ENCODE measurements around the gene ZBTB24.

Gene ZBTB24

DNA sequence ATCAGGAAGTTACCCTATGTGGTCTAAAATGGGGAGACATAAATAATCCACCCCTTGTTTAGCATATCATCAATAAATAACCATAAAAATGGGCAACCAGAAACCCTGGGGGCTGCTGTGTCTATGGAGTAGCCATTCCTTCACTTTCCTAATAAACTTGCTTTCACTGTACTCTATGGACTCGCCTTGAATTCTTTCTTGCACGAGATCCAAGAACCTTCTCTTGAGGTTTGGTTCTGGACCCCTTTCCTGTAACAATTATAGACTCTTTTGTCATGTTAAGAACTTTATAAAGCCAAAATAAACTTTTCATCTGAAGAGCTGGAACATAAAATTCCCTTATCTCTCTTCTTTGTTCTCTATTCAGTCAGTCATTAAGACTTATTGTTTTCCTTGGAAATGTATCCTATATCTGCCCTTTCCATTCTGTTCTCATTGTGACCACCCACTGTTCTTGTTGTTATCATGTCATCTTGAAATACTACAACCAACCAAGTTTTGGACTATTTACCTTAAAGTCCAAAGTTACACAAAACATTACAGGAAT is 29.3 kb upstream of the ZBTB24 start:
- H3K9ac ChIP-seq (ENCODE audit: low read length), result no peak overlapping the region
- H3K27me3 ChIP-seq (ENCODE audit: control insufficient read depth, insufficient read depth, low read length), result no peaks in the 10 kb centered on the region
- H3K36me3 ChIP-seq (ENCODE audit: control insufficient read depth, insufficient read depth, low read length), result no peaks in the 10 kb centered on the region
- no peaks in the 10 kb centered on the region for H3K9me3 ChIP-seq (ENCODE audit: control insufficient read depth, low read length)
- H3K4me3 ChIP-seq (ENCODE audit: low read length), result no peak overlapping the region
- H3K4me1 ChIP-seq (ENCODE audit: control insufficient read depth, insufficient read depth, low read length), result no peaks in the 10 kb centered on the region

DNA sequence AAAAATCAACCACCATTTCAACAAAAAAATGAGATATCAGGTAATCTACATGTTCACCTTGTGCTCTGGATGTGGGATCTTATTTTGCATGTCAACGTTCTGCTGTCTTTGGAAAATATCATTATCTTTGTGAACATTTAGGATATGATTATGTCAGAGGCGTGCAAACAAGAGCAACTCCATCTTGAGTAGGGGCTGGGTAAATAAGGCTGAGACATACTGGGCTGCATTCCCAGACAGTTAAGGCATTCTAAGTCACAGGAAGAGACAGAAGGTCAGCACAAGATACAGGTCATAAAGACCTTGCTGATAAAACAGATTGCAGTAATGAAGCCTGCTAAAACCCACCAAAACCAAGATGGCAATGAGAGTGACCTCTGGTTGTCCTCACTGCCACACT is 28.8 kb upstream of the ZBTB24 start:
- Histone ChIP-seq H3K27me3 (ENCODE audit: control insufficient read depth, insufficient read depth, low read length) (no peaks in the 10 kb centered on the region), H3K4me1 (ENCODE audit: control insufficient read depth, insufficient read depth, low read length) (no peaks in the 10 kb centered on the region), H3K9ac (ENCODE audit: low read length) (no peak overlapping the region), H3K9me3 (ENCODE audit: control insufficient read depth, low read length) (no peaks in the 10 kb centered on the region), H3K36me3 (ENCODE audit: control insufficient read depth, insufficient read depth, low read length) (no peaks in the 10 kb centered on the region), H3K4me3 (ENCODE audit: low read length) (no peak overlapping the region)

DNA sequence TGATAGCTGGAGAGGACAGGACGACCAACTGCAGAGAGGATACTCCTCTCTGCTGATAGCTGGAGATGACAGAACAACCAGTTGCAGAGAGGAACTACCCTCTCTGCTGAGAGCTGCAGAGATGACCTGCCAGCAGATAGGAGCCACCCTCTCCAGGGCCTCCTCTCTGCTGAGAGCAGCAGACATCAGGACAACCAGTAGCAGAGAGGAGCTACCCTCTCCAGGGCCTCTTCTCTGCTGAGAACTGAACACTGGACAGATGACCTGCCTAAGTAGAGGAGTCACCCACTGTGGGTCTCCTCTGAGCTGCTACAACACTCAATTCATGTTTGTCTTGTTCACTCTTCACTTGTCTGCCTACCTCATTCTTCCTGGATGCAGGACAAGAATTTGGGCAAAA is 27.3 kb upstream of the ZBTB24 start:
- H3K9me3 ChIP-seq (ENCODE audit: control insufficient read depth, low read length), result no peaks in the 10 kb centered on the region
- H3K36me3 ChIP-seq (ENCODE audit: control insufficient read depth, insufficient read depth, low read length), result no peaks in the 10 kb centered on the region
- no peak overlapping the region for H3K4me3 ChIP-seq (ENCODE audit: low read length)
- no peak overlapping the region for H3K9ac ChIP-seq (ENCODE audit: low read length)
- H3K4me1 ChIP-seq (ENCODE audit: control insufficient read depth, insufficient read depth, low read length), result no peaks in the 10 kb centered on the region
- H3K27me3 ChIP-seq (ENCODE audit: control insufficient read depth, insufficient read depth, low read length), result no peaks in the 10 kb centered on the region

DNA sequence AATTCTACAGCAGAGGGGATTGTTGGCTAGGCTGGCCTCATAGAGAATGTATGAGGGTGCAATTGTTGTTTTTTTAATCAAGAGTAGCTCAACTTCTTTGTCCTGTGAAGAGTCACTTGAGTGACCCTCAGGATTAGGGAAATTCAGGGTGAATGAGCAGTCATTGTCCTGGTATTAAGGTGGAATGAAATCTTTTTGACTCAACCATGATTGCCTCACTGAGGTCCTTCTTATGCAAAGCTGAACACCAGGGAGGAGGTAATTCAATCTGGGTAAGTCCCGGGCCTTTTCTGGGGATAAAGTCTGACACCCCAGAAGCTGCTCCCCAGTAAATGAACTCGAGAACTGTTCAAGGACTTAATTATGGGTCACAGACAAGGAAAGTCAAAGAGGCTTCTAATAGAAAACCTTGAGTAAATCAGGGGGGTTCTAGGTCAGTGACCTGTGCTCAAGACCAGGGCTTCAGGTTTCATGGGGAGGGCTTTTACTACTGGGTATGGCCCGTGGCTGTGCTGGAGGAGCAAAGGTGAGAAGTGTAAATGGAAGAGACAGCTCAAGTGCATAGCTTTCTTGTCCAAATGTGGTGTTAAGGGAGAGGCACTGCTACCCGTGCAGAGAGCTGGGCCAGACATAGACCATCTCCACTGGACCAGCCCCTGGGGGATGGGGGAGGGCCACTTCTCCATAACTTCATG is 25.3 kb upstream of the ZBTB24 start:
- Histone ChIP-seq H3K4me1 (ENCODE audit: control insufficient read depth, insufficient read depth, low read length) (no peaks in the 10 kb centered on the region), H3K4me3 (ENCODE audit: low read length) (no peak overlapping the region), H3K9me3 (ENCODE audit: control insufficient read depth, low read length) (no peaks in the 10 kb centered on the region), H3K27me3 (ENCODE audit: control insufficient read depth, insufficient read depth, low read length) (no peaks in the 10 kb centered on the region), H3K9ac (ENCODE audit: low read length) (no peak overlapping the region), H3K36me3 (ENCODE audit: control insufficient read depth, insufficient read depth, low read length) (no peaks in the 10 kb centered on the region)

DNA sequence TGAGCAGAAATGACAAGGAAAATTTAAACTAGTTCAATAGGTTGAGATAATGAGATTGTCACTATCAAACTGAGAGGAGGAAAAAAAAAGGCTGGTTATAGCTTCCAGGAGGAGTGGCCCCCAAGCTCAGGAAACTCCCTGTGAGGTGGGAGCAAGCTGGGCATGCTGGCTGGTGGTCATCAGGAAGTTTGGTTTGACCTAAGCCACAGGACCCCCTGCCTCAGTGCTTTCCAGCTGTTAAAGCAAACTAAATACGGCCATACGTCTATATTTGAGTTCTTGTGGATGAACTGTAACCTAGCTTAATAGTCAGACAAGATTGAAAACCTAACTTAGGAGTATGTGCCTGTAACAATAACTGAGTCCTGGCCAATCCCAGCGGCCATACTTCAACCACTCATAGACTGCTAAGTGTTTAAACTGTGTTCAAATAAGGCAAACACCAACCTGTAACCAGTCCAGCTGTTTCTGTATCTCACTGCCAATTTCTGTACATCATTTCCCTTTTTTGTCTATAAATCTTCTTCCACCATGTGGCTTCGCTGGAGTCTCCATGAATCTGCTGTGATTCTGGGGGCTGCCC is 24.6 kb upstream of the ZBTB24 start:
- Histone ChIP-seq H3K4me3 (ENCODE audit: low read length) (no peak overlapping the region), H3K4me1 (ENCODE audit: control insufficient read depth, insufficient read depth, low read length) (no peaks in the 10 kb centered on the region), H3K9me3 (ENCODE audit: control insufficient read depth, low read length) (no peaks in the 10 kb centered on the region), H3K9ac (ENCODE audit: low read length) (no peak overlapping the region), H3K36me3 (ENCODE audit: control insufficient read depth, insufficient read depth, low read length) (no peaks in the 10 kb centered on the region), H3K27me3 (ENCODE audit: control insufficient read depth, insufficient read depth, low read length) (no peaks in the 10 kb centered on the region)

DNA sequence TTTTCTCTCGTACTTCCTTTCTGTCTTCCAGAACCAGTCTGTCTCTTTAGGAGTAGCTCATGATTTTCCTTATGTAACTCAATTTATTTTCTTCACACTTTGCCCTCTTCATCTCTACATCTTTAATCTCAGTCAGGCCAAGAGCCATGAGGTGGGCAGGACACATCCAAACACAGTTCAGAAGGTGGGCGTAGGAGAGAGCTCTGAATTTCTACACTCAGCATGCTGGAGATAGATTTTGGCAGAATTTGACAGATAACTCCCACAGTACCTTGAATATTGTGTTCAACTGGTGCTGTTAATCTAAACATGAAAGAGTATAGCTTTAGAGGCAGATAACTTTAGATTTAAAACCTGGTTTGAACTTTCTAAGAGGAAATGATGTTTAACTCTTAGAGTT is 23.8 kb upstream of the ZBTB24 start:
- Histone ChIP-seq H3K9me3 (ENCODE audit: control insufficient read depth, low read length) (no peaks in the 10 kb centered on the region), H3K9ac (ENCODE audit: low read length) (no peak overlapping the region)

DNA sequence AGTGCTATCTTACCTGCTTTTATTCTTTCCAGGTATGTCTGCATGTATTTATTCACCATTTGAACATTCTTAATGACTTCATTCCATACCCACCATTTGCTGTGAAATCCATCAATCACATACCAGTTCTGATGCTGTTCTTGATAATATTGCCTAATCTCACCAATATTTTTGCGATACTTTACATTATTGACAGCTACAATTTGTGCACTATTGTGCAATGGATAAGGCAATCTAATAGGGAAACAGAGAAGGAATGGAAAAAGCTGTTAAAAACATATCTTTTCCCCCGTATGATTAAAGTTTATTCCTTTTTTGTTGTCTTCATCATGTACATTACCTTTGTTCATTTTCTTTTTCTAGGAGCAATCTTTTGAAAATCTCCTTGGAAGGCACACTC is 23.3 kb upstream of the ZBTB24 start:
- Histone ChIP-seq H3K4me1 (ENCODE audit: control insufficient read depth, insufficient read depth, low read length) (no peaks in the 10 kb centered on the region), H3K9ac (ENCODE audit: low read length) (no peak overlapping the region), H3K27me3 (ENCODE audit: control insufficient read depth, insufficient read depth, low read length) (no peaks in the 10 kb centered on the region), H3K36me3 (ENCODE audit: control insufficient read depth, insufficient read depth, low read length) (no peaks in the 10 kb centered on the region), H3K4me3 (ENCODE audit: low read length) (no peak overlapping the region), H3K9me3 (ENCODE audit: control insufficient read depth, low read length) (no peaks in the 10 kb centered on the region)

More for the DNA sequence above, 23.8 kb upstream of the ZBTB24 start:
- H3K4me1 ChIP-seq (ENCODE audit: control insufficient read depth, insufficient read depth, low read length), result no peaks in the 10 kb centered on the region
- H3K36me3 ChIP-seq (ENCODE audit: control insufficient read depth, insufficient read depth, low read length), result no peaks in the 10 kb centered on the region
- no peak overlapping the region for H3K4me3 ChIP-seq (ENCODE audit: low read length)
- no peaks in the 10 kb centered on the region for H3K27me3 ChIP-seq (ENCODE audit: control insufficient read depth, insufficient read depth, low read length)

DNA sequence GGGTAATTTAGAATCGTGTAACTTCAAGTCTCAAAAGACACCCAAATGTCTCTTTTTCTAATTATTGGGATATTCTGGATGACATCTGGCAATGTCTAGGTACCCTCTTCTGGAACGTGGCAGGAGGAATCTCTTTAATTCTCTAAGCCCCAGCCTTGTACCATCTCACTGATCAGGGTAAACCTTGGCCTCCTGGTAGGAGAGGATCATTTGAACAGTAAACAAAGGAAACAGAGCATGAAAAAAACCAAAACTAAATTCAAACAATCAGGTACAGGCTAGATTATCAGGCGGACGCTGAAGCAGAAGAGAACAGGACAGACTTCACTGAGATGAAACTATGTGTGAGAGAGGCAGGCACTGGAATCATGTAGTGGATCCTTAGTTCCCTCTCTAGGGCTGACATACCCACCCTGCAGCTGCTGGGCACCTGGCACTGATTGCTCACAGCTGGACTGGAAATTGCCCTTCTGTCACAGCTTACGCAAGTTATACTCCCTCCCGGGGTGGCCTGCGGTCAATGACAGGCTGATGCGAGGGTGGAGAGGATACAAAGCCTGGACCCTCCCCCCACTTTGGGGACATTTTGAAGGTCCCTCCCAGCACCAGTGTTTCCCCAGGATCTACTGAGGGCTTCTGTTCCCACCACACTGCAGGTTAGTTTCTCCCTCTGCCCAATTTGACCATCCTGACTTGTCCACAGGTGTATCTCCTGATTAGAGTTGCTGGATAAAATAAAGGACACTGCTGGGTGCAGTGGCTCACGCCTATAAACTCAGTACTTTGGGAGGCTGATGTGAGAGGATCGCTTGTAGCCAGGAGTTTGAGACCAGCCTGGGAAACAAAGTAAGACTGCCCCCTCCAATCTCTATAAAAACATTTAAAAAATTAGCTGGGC is 20.6 kb upstream of the ZBTB24 start:
- no peaks in the 10 kb centered on the region for H3K9me3 ChIP-seq (ENCODE audit: control insufficient read depth, low read length)
- no peak overlapping the region for H3K4me3 ChIP-seq (ENCODE audit: low read length)
- H3K9ac ChIP-seq (ENCODE audit: low read length), result no peak overlapping the region
- no peaks in the 10 kb centered on the region for H3K27me3 ChIP-seq (ENCODE audit: control insufficient read depth, insufficient read depth, low read length)
- H3K36me3 ChIP-seq (ENCODE audit: control insufficient read depth, insufficient read depth, low read length), result no peaks in the 10 kb centered on the region
- H3K4me1 ChIP-seq (ENCODE audit: control insufficient read depth, insufficient read depth, low read length), result no peaks in the 10 kb centered on the region

DNA sequence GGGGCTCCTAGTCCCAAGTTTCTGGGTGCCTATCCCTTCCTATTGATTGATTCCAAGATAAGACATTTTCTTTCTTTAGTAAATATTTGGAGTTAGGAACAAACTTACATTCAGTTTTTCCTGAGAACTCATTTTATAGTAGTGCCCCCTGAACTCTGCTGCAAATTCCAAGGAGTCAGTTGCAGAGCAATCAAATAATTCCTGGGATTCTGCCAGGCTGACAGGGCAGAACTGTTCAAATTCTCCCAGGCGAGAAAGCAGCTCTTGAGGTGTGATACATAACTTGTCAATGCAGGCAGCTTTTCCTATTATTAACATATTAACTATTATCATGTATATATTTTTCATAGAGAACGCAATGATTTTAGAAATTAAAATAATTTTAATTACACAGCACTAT is 15.9 kb upstream of the ZBTB24 start:
- Histone ChIP-seq H3K4me1 (ENCODE audit: control insufficient read depth, insufficient read depth, low read length) (no peaks in the 10 kb centered on the region), H3K4me3 (ENCODE audit: low read length) (no peak overlapping the region), H3K9me3 (ENCODE audit: control insufficient read depth, low read length) (no peaks in the 10 kb centered on the region), H3K9ac (ENCODE audit: low read length) (no peak overlapping the region), H3K36me3 (ENCODE audit: control insufficient read depth, insufficient read depth, low read length) (no peaks in the 10 kb centered on the region), H3K27me3 (ENCODE audit: control insufficient read depth, insufficient read depth, low read length) (no peaks in the 10 kb centered on the region)

DNA sequence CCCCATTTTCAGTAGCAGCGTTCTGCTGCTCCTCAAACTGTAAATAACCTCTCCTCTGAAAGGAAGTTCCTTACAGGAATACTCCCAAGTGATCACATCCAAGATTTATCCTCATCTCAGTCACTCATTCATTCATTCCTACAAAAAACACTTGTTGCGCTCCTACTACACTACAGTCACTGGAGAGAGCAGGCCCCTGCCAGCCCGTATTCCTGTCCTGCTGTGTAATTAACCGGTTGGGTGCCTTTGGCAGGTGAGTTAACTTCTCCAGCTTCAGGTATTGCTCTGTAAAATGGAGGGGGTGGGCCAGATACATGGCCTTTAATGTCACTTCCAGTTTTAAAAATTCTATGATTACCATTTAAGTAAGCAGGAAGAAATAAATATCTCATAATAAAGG is 15.0 kb upstream of the ZBTB24 start:
- H3K4me1 ChIP-seq (ENCODE audit: control insufficient read depth, insufficient read depth, low read length), result no peaks in the 10 kb centered on the region
- H3K9me3 ChIP-seq (ENCODE audit: control insufficient read depth, low read length), result no peaks in the 10 kb centered on the region
- no peaks in the 10 kb centered on the region for H3K27me3 ChIP-seq (ENCODE audit: control insufficient read depth, insufficient read depth, low read length)
- H3K36me3 ChIP-seq (ENCODE audit: control insufficient read depth, insufficient read depth, low read length), result no peaks in the 10 kb centered on the region
- H3K9ac ChIP-seq (ENCODE audit: low read length), result no peak overlapping the region
- no peak overlapping the region for H3K4me3 ChIP-seq (ENCODE audit: low read length)

DNA sequence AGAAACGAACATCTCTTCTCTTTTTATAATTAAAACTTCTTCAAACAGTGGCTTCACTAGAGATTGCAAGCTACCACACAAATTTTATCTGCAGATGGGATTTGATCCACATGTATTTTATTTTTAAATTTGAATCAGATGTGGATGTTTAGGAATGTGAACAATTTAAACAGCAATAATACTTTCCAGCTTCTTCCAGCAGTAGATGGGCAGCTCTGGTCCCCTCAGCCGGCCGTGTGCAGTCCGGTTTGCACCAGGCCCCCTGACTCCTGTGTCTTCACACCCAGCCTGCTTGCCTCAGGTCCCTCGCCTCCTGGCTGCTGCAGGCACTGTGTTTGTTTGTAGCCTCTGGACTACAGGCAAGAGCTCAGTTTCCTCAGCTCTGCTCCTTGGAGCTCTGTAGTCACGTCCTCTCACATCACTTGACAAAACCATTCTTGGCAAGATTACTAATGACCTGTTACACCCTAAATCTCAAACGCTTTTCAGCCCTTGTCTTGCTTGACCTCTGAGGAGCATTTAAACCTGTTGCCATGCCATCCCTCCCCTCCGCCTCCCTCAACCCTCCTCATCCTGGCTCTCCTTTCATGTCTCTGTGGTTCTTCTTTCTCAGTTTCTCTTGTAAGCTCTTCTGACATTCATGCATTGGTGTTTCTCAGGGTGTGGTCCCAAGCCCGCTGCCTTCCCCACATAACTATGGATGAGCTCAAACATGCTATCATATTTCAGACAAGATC is 13.2 kb upstream of the ZBTB24 start:
- Histone ChIP-seq H3K36me3 (ENCODE audit: control insufficient read depth, insufficient read depth, low read length) (no peaks in the 10 kb centered on the region), H3K27me3 (ENCODE audit: control insufficient read depth, insufficient read depth, low read length) (no peaks in the 10 kb centered on the region), H3K9me3 (ENCODE audit: control insufficient read depth, low read length) (no peaks in the 10 kb centered on the region), H3K4me1 (ENCODE audit: control insufficient read depth, insufficient read depth, low read length) (no peaks in the 10 kb centered on the region), H3K9ac (ENCODE audit: low read length) (no peak overlapping the region), H3K4me3 (ENCODE audit: low read length) (no peak overlapping the region)
